GM18520 (cell line): ENCODE measurements around the gene CTPS1.
A peak's percentile ranks its signal among the peaks of the same experiment; 100 is the strongest.

ENCODE experiments used
- ATAC-seq: cut with Tn5 transposase; IDR thresholded peaks from one replicate; pipeline ENCODE4 v1.9.1; 2021; ENCODE audit not compliant: unreplicated experiment

The CTPS1 gene

GRCh38 chr1:40965531-40965930 is 14.0 kb upstream of the CTPS1 start:
- ATAC-seq, result no peak

- no peak for ATAC-seq
Measured at GRCh38 chr1:40966417-40966816, 13.1 kb upstream of the CTPS1 start.

- no peak for ATAC-seq
Measured at GRCh38 chr1:40969445-40969844, 10.1 kb upstream of the CTPS1 start.

- no peak for ATAC-seq
Measured at GRCh38 chr1:40971966-40972365, 7.5 kb upstream of the CTPS1 start.

GRCh38 chr1:40973912-40974311 is 5.6 kb upstream of the CTPS1 start:
- no peak for ATAC-seq

GRCh38 chr1:40974945-40975344 is 4.6 kb upstream of the CTPS1 start:
- no peak for ATAC-seq

- ATAC-seq, result no peak
Measured at GRCh38 chr1:40976952-40977690, 2.4 kb upstream of the CTPS1 start.

- ATAC-seq, result no peak
Measured at GRCh38 chr1:40977716-40978115, 1.8 kb upstream of the CTPS1 start.

- no peak for ATAC-seq
Measured at GRCh38 chr1:40978886-40979240, 633 bp upstream of the CTPS1 start.

GRCh38 chr1:40980068-40980452 is 564 bp downstream of the CTPS1 start:
- peak; percentile 3 for ATAC-seq

- no peak for ATAC-seq
Measured at GRCh38 chr1:40980453-40981121, 1.1 kb downstream of the CTPS1 start.

GRCh38 chr1:40981691-40982448 is 2.4 kb downstream of the CTPS1 start:
- ATAC-seq, result no peak

GRCh38 chr1:40982721-40983120 is 3.2 kb downstream of the CTPS1 start:
- no peak for ATAC-seq

GRCh38 chr1:40983286-40983685 is 3.8 kb downstream of the CTPS1 start:
- ATAC-seq, result no peak

- no peak for ATAC-seq
Measured at GRCh38 chr1:40984066-40984465, 4.6 kb downstream of the CTPS1 start.

- no peak for ATAC-seq
Measured at GRCh38 chr1:40984531-40984930, 5.0 kb downstream of the CTPS1 start.

- no peak for ATAC-seq
Measured at GRCh38 chr1:40985161-40985560, 5.7 kb downstream of the CTPS1 start.

- no peak for ATAC-seq
Measured at GRCh38 chr1:40985875-40986274, 6.4 kb downstream of the CTPS1 start.

GRCh38 chr1:40986328-40986783 is 6.9 kb downstream of the CTPS1 start:
- no peak for ATAC-seq

GRCh38 chr1:40986956-40987355 is 7.5 kb downstream of the CTPS1 start:
- ATAC-seq, result no peak

GRCh38 chr1:40987439-40988276 is 8.2 kb downstream of the CTPS1 start:
- no peak for ATAC-seq
